ENCODE measurements around the gene AASS. TPM values are rescaled to one million over a fixed set of nuclear protein-coding genes. Genes with fewer than 3 reads are reported as not detected.

AASS gene
- total RNA-seq, 2 experiments from 2014 or later = 1.9 to 2.2 TPM

Other genes starting within 250 kb of the AASS start
- gene FEZF1, start 160.5 kb upstream of the AASS start, total RNA-seq = not detected

All from activated naive CD4-positive, alpha-beta T cell treated with anti-CD3 and anti-CD28 coated beads for 36 hours (primary cell).